ENCODE measurements around the gene TADA3. TPM values are rescaled to one million over a fixed set of nuclear protein-coding genes. Genes with fewer than 3 reads are reported as not detected.

Gene TADA3
- 35.7 TPM for total RNA-seq

GRCh38 chr3:9792405-9793160, at the start of gene TADA3, which contains the start of gene ARPC4:
Gene TADA3 (minus strand): TSS chr3:9792473. CDS start chr3:9791466, 1,007 bp downstream.
Gene ARPC4 (plus strand): TSS chr3:9793082. CDS start chr3:9793122, 40 bp downstream.

GRCh38 chr3:9809615-9810432, 17.6 kb upstream of the TADA3 start, which contains the start of gene TTLL3:
Gene TTLL3 (plus strand): TSS chr3:9810262. CDS start chr3:9810662, 400 bp downstream.

GRCh38 chr3:9769426-9770275, 22.6 kb downstream of the TADA3 start, which contains the start of gene CAMK1:
Gene CAMK1 (minus strand): TSS chr3:9769947. CDS start chr3:9767749, 2,198 bp downstream.

GRCh38 chr3:9749645-9750555, 42.4 kb downstream of the TADA3 start, which contains the start of gene OGG1:
Gene OGG1 (plus strand): TSS chr3:9749952. CDS start chr3:9750287, 335 bp downstream.

GRCh38 chr3:9731206-9732079, 60.8 kb downstream of the TADA3 start, which contains the start of gene BRPF1:
Gene BRPF1 (plus strand): TSS chr3:9731735. CDS start chr3:9734141, 2,406 bp downstream.

Other genes with a start within 250 kb of the TADA3 start
- gene LHFPL4, start 238.7 kb downstream of the TADA3 start, total RNA-seq = 47.6 TPM
- gene MTMR14, start 143.0 kb downstream of the TADA3 start, total RNA-seq = 23.5 TPM
- gene CPNE9, start 88.6 kb downstream of the TADA3 start, total RNA-seq = 0.31 TPM
- 23.5 TPM for gene BRPF1, start 60.7 kb downstream of the TADA3 start, total RNA-seq
- 113 TPM for gene OGG1, start 42.5 kb downstream of the TADA3 start, total RNA-seq
- gene CAMK1, start 22.5 kb downstream of the TADA3 start, total RNA-seq = 38.5 TPM
- 117 TPM for gene ARPC4, start 609 bp upstream of the TADA3 start, total RNA-seq
- gene TTLL3, start 17.8 kb upstream of the TADA3 start, total RNA-seq = 60.1 TPM
- gene RPUSD3, start 51.5 kb upstream of the TADA3 start, total RNA-seq = 35.1 TPM
- not detected for gene CIDEC, start 87.8 kb upstream of the TADA3 start, total RNA-seq
- gene JAGN1, start 98.1 kb upstream of the TADA3 start, total RNA-seq = 14.4 TPM
- gene IL17RE, start 110.4 kb upstream of the TADA3 start, total RNA-seq = 0.31 TPM
- gene IL17RC, start 124.6 kb upstream of the TADA3 start, total RNA-seq = 6.6 TPM
- gene CRELD1, start 141.4 kb upstream of the TADA3 start, total RNA-seq = 31.0 TPM
- 4.1 TPM for gene PRRT3, start 159.9 kb upstream of the TADA3 start, total RNA-seq
- gene EMC3, start 194.4 kb upstream of the TADA3 start, total RNA-seq = 26.6 TPM
- 7.8 TPM for gene FANCD2, start 234.0 kb upstream of the TADA3 start, total RNA-seq

Measured in parietal lobe (tissue), 1 donor.